ENCODE measurements around the gene C1QB.
"Not testable (repeated sequence)": the region's sequence is repeated elsewhere in the genome, so short reads cannot be mapped to it uniquely, and the experiment has no call there.

C1QB gene

GRCh38 chr1:22685591-22686059 lies 32.6 kb downstream of the C1QB start:
- H3K27ac Mint-ChIP-seq = no peak overlapping the region
- H3K9me3 Mint-ChIP-seq = no peaks in the 10 kb centered on the region
- H3K4me3 Mint-ChIP-seq = no peak overlapping the region
- no peak for DNase-seq
- no peaks in the 10 kb centered on the region for H3K36me3 Mint-ChIP-seq
- H3K4me1 Mint-ChIP-seq = no peaks in the 10 kb centered on the region
- H3K27me3 Mint-ChIP-seq = peaks cover 33 to 36% of the 10 kb centered on the region in 2 donors
- ATAC-seq (replicated peaks) = no peak

- no peaks in the 10 kb centered on the region for H3K4me1 Mint-ChIP-seq
- H3K27ac Mint-ChIP-seq = no peak overlapping the region
- H3K27me3 Mint-ChIP-seq = peaks cover 33 to 36% of the 10 kb centered on the region in 2 donors
- no peak for ATAC-seq (replicated peaks)
- H3K36me3 Mint-ChIP-seq = no peaks in the 10 kb centered on the region
- no peaks in the 10 kb centered on the region for H3K9me3 Mint-ChIP-seq
- no peak overlapping the region for H3K4me3 Mint-ChIP-seq
- no peak for DNase-seq
These were observed 34.2 kb downstream of the C1QB start for GRCh38 chr1:22687191-22687590.

GRCh38 chr1:22688466-22688865 lies 35.4 kb downstream of the C1QB start:
- no peaks in the 10 kb centered on the region for H3K36me3 Mint-ChIP-seq
- no peak for ATAC-seq (replicated peaks)
- H3K27ac Mint-ChIP-seq = no peak overlapping the region

GRCh38 chr1:22689505-22689904 lies 36.5 kb downstream of the C1QB start:
- Mint-ChIP-seq H3K27ac (no peak overlapping the region), H3K27me3 (peaks cover 22 to 37% of the 10 kb centered on the region in 2 donors), H3K9me3 (no peaks in the 10 kb centered on the region), H3K4me1 (no peaks in the 10 kb centered on the region), H3K36me3 (no peaks in the 10 kb centered on the region), H3K4me3 (no peak overlapping the region)
- no peak for ATAC-seq (replicated peaks)
- no peak for DNase-seq

More at GRCh38 chr1:22688466-22688865, 35.4 kb downstream of the C1QB start:
- no peak for DNase-seq
- Mint-ChIP-seq H3K9me3 (no peaks in the 10 kb centered on the region), H3K4me3 (no peak overlapping the region), H3K4me1 (no peaks in the 10 kb centered on the region), H3K27me3 (peaks cover 33 to 47% of the 10 kb centered on the region in 2 donors)

GRCh38 chr1:22691031-22691753 lies 38.2 kb downstream of the C1QB start:
- Mint-ChIP-seq H3K27ac (no peak overlapping the region), H3K4me1 (no peaks in the 10 kb centered on the region), H3K27me3 (peaks cover 21 to 29% of the 10 kb centered on the region in 2 donors), H3K9me3 (no peaks in the 10 kb centered on the region), H3K4me3 (no peak overlapping the region), H3K36me3 (no peaks in the 10 kb centered on the region)
- ATAC-seq (replicated peaks) = no peak
- DNase-seq = no peak

- Mint-ChIP-seq H3K27ac (no peak overlapping the region), H3K9me3 (peaks cover 0 to 2% of the 10 kb centered on the region in 2 donors), H3K4me3 (no peak overlapping the region), H3K4me1 (no peaks in the 10 kb centered on the region), H3K27me3 (peaks cover 16 to 29% of the 10 kb centered on the region in 2 donors), H3K36me3 (no peaks in the 10 kb centered on the region)
- DNase-seq = no peak
- no peak for ATAC-seq (replicated peaks)
These were observed 41.1 kb downstream of the C1QB start for GRCh38 chr1:22694172-22694571.

GRCh38 chr1:22696610-22697009 lies 43.6 kb downstream of the C1QB start:
- DNase-seq (no peak), ATAC-seq (replicated peaks) (no peak)
- H3K9me3 Mint-ChIP-seq = peaks cover 0 to 3% of the 10 kb centered on the region in 2 donors
- no peak overlapping the region for H3K4me3 Mint-ChIP-seq
- H3K4me1 Mint-ChIP-seq = no peaks in the 10 kb centered on the region
- H3K27ac Mint-ChIP-seq = no peak overlapping the region
- no peaks in the 10 kb centered on the region for H3K36me3 Mint-ChIP-seq
- H3K27me3 Mint-ChIP-seq = peaks cover 17 to 35% of the 10 kb centered on the region in 2 donors

GRCh38 chr1:22697980-22698379 lies 44.9 kb downstream of the C1QB start:
- no peak for DNase-seq
- ATAC-seq (replicated peaks) = no peak
- Mint-ChIP-seq H3K4me3 (no peak overlapping the region), H3K9me3 (peaks cover 0 to 3% of the 10 kb centered on the region in 2 donors), H3K36me3 (no peaks in the 10 kb centered on the region), H3K4me1 (no peaks in the 10 kb centered on the region), H3K27ac (no peak overlapping the region), H3K27me3 (peaks cover 24 to 35% of the 10 kb centered on the region in 2 donors)

- H3K36me3 Mint-ChIP-seq = no peaks in the 10 kb centered on the region
- peaks cover 31 to 42% of the 10 kb centered on the region in 2 donors for H3K27me3 Mint-ChIP-seq
- DNase-seq (no peak), ATAC-seq (replicated peaks) (no peak)
- H3K4me1 Mint-ChIP-seq = no peaks in the 10 kb centered on the region
- H3K9me3 Mint-ChIP-seq = peaks cover 0 to 3% of the 10 kb centered on the region in 2 donors
- H3K4me3 Mint-ChIP-seq = no peak overlapping the region
- no peak overlapping the region for H3K27ac Mint-ChIP-seq
These were observed 46.9 kb downstream of the C1QB start for GRCh38 chr1:22699681-22700520.

- ATAC-seq (replicated peaks) = no peak
- Mint-ChIP-seq H3K36me3 (no peaks in the 10 kb centered on the region), H3K27me3 (peaks cover 35 to 40% of the 10 kb centered on the region in 2 donors), H3K4me3 (no peak overlapping the region), H3K4me1 (no peaks in the 10 kb centered on the region), H3K27ac (no peak overlapping the region), H3K9me3 (peaks cover 0 to 3% of the 10 kb centered on the region in 2 donors)
- no peak for DNase-seq
These were observed 49.5 kb downstream of the C1QB start for GRCh38 chr1:22702296-22703085.

GRCh38 chr1:22704440-22705067 lies 51.5 kb downstream of the C1QB start:
- DNase-seq (peak; percentile 69), ATAC-seq (replicated peaks) (peak; percentile 95 to 99)
- Mint-ChIP-seq H3K9me3 (no peaks in the 10 kb centered on the region), H3K27ac (no peak overlapping the region), H3K27me3 (peaks cover 49 to 56% of the 10 kb centered on the region in 2 donors), H3K4me1 (peaks cover 8 to 11% of the 10 kb centered on the region in 2 donors), H3K4me3 (no peak overlapping the region), H3K36me3 (no peaks in the 10 kb centered on the region)

- H3K27ac Mint-ChIP-seq = no peak overlapping the region
- peaks cover 48 to 56% of the 10 kb centered on the region in 2 donors for H3K27me3 Mint-ChIP-seq
- ATAC-seq (replicated peaks) (no peak), DNase-seq (no peak)
- peaks cover 11 to 15% of the 10 kb centered on the region in 2 donors for H3K4me1 Mint-ChIP-seq
- H3K4me3 Mint-ChIP-seq = no peak overlapping the region
- H3K36me3 Mint-ChIP-seq = no peaks in the 10 kb centered on the region
- H3K9me3 Mint-ChIP-seq = no peaks in the 10 kb centered on the region
These were observed 52.5 kb downstream of the C1QB start for GRCh38 chr1:22705586-22705985.

GRCh38 chr1:22706100-22706499 lies 53.1 kb downstream of the C1QB start:
- not testable (repeated sequence) for H3K36me3 Mint-ChIP-seq; H3K27ac Mint-ChIP-seq; DNase-seq; ATAC-seq (replicated peaks); H3K4me3 Mint-ChIP-seq; H3K9me3 Mint-ChIP-seq
- peaks cover 11 to 15% of the 10 kb centered on the region in 2 donors for H3K4me1 Mint-ChIP-seq
- peaks cover 48 to 56% of the 10 kb centered on the region in 2 donors for H3K27me3 Mint-ChIP-seq

- no peaks in the 10 kb centered on the region for H3K9me3 Mint-ChIP-seq
- H3K36me3 Mint-ChIP-seq = no peaks in the 10 kb centered on the region
- ATAC-seq (replicated peaks) (no peak), DNase-seq (no peak)
- no peak overlapping the region for H3K27ac Mint-ChIP-seq
- H3K27me3 Mint-ChIP-seq = peaks cover 55 to 65% of the 10 kb centered on the region in 2 donors
- no peak overlapping the region for H3K4me3 Mint-ChIP-seq
- H3K4me1 Mint-ChIP-seq = peaks cover 14 to 15% of the 10 kb centered on the region in 2 donors
These were observed 55.7 kb downstream of the C1QB start for GRCh38 chr1:22708777-22709176.
